SK-N-DZ (cell line): ENCODE results near the gene CMSS1.
A peak's percentile ranks its signal among the peaks of the same experiment; 100 is the strongest.
"Not testable (repeated sequence)": the region's sequence is repeated elsewhere in the genome, so short reads cannot be mapped to it uniquely, and the experiment has no call there.

ENCODE experiments used
- DNase-seq: peaks from one replicate; pipeline ENCODE4 v3.0.0-alpha.2; 2015; ENCODE audit warnings: low spot score

Gene CMSS1

GRCh38 chr3:99817047-99817436, 620 bp upstream of the CMSS1 start:
- no peak for DNase-seq

- no peak for DNase-seq
Observed at GRCh38 chr3:99818818-99819217, 1.2 kb downstream of the CMSS1 start.

GRCh38 chr3:99823723-99824711, 6.4 kb downstream of the CMSS1 start:
- DNase-seq: no peak

GRCh38 chr3:99825004-99825640, 7.5 kb downstream of the CMSS1 start:
- no peak for DNase-seq

- DNase-seq: no peak
Observed at GRCh38 chr3:99829844-99830243, 12.2 kb downstream of the CMSS1 start.

- DNase-seq: no peak
Observed at GRCh38 chr3:99833617-99834205, 16.0 kb downstream of the CMSS1 start.

- no peak for DNase-seq
Observed at GRCh38 chr3:99834211-99834957, 16.7 kb downstream of the CMSS1 start.

GRCh38 chr3:99836681-99837080, 19.0 kb downstream of the CMSS1 start:
- DNase-seq: no peak

- DNase-seq: no peak
Observed at GRCh38 chr3:99837715-99838114, 20.1 kb downstream of the CMSS1 start.

- DNase-seq: no peak
Observed at GRCh38 chr3:99838755-99839154, 21.1 kb downstream of the CMSS1 start.

GRCh38 chr3:99839613-99840012, 22.0 kb downstream of the CMSS1 start:
- no peak for DNase-seq

GRCh38 chr3:99841949-99842348, 24.3 kb downstream of the CMSS1 start:
- not testable (repeated sequence) for DNase-seq

- DNase-seq: peak; percentile 50
Observed at GRCh38 chr3:99842826-99843589, 25.3 kb downstream of the CMSS1 start.

- no peak for DNase-seq
Observed at GRCh38 chr3:99843590-99844258, 26.1 kb downstream of the CMSS1 start.

GRCh38 chr3:99845331-99845730, 27.7 kb downstream of the CMSS1 start:
- no peak for DNase-seq

- no peak for DNase-seq
Observed at GRCh38 chr3:99845999-99846398, 28.3 kb downstream of the CMSS1 start.

GRCh38 chr3:99846477-99847160, 29.0 kb downstream of the CMSS1 start:
- no peak for DNase-seq

GRCh38 chr3:99848433-99848832, 30.8 kb downstream of the CMSS1 start:
- no peak for DNase-seq

- no peak for DNase-seq
Observed at GRCh38 chr3:99850608-99851007, 32.9 kb downstream of the CMSS1 start.

GRCh38 chr3:99851955-99852354, 34.3 kb downstream of the CMSS1 start:
- DNase-seq: no peak
